Effector memory CD4-positive, alpha-beta T cell (primary cell): Measurements from ENCODE around the gene MYO3B.

Source experiments
- DNase-seq, 3 donors: peaks; one replicate each; pipeline ENCODE4 v3.0.0-alpha.2; 2020
- H3K27ac ChIP-seq: 2 replicates; pipeline ENCODE4 v1.7.0; 2013; ENCODE audit warnings: mild to moderate bottlenecking, low read length, moderate library complexity; ENCODE audit not compliant: insufficient read depth, poor library complexity, severe bottlenecking
- H3K27me3 ChIP-seq: replicated peaks from 2 replicates; pipeline ENCODE4 v1.7.0; 2013; ENCODE audit warnings: mild to moderate bottlenecking, low read length; ENCODE audit not compliant: insufficient read depth, control insufficient read depth, poor library complexity, severe bottlenecking
- H3K36me3 ChIP-seq: 2 replicates; pipeline ENCODE4 v1.7.0; 2013; ENCODE audit warnings: mild to moderate bottlenecking, low read length, moderate library complexity; ENCODE audit not compliant: control insufficient read depth, insufficient read depth
- H3K4me1 ChIP-seq: 2 replicates; pipeline ENCODE4 v1.7.0; 2013; ENCODE audit warnings: low read length, mild to moderate bottlenecking; ENCODE audit not compliant: control insufficient read depth, insufficient read depth, poor library complexity, severe bottlenecking
- H3K4me3 ChIP-seq: 2 replicates; pipeline ENCODE4 v1.7.0; 2013; ENCODE audit warnings: low read length, low read depth, mild to moderate bottlenecking; ENCODE audit not compliant: insufficient read depth, poor library complexity, severe bottlenecking
- H3K9me3 ChIP-seq: 2 replicates; pipeline ENCODE4 v1.7.0; 2013; ENCODE audit warnings: mild to moderate bottlenecking, low read length, moderate library complexity; ENCODE audit not compliant: control insufficient read depth
- total RNA-seq, 3 donors: gene quantifications; one replicate each; lab custom pipeline; 2026; lab: John Stamatoyannopoulos, UW

Gene MYO3B
- total RNA-seq, result 0 reads per million in 3 donors

DNA sequence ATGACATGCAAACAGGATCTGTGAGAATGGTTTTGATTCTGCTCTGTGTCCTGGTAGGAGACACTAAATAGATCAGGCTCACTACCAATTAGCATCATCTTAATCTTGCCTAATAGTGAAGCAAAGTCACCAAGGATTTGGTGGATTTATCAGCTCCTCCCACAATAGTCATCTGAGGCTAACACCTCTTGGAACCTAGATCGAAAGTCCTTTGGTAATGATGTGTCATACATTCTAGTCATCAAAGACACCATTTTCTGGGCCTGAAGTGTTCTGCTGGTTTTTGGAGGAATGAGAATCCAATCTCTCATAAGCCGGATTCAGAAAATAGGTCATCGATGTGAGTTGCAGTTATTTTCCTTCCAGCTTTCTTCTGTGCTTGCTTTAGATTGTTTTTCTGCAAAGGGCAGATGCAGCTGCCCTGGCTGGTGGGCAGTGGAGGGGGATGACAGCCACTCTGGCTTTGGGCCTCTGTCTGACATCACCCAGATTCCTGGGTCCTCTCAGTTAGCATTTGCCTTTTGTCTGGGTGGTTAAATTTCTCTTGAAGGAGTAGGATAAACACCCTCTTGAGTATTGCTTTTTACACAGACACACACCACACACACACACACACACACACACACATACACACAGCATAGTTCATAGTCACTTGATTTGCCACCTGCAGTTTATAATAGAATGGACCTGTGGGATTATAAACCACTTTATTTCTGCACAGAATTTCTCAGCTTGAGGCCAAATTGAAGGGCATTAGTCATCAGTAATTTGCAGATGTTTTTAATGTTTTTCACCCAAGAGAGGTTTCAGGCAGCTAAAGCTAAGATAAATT, at the start of gene MYO3B:
Gene MYO3B, plus strand, starts transcription at position 198 of the 832 bp plus-strand sequence. Its CDS starts 141 bp downstream, at position 339.
- Histone ChIP-seq H3K9me3 (no peaks in the 10 kb centered on the region), H3K27me3 (no peaks in the 10 kb centered on the region), H3K4me3 (no peak within 1 kb of the TSS), H3K4me1 (no peaks in the 10 kb centered on the region), H3K27ac (no peak within 1 kb of the TSS), H3K36me3 (no peaks in the 10 kb centered on the region)
- no peak for DNase-seq

- no peaks in the 10 kb centered on the region for H3K36me3 ChIP-seq
- H3K27me3 ChIP-seq, result no peaks in the 10 kb centered on the region
Observed at GRCh38 chr2:170139276-170139967, 38.5 kb upstream of the MYO3B start.

DNA sequence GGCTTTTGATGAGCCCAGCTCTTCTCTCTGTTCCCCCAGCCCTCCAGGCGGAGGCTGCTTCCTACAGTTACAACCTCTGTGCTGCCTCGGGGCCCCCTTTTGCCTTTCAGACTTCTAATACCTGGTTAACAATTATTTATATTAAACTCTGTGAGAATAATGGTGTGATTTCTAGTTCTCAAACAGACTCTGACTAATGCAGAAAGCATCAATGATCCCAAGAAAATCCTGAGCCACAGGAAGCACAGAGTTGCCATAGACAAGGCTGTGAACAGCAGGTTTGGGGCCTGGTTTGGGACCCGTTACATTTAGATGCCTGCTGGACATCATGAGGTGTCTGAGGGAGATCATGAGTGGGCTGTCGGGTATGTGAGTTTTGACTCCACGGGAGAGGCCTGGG, 37.4 kb upstream of the MYO3B start:
- H3K4me1 ChIP-seq, result no peaks in the 10 kb centered on the region
- H3K27ac ChIP-seq, result no peak overlapping the region
- H3K36me3 ChIP-seq, result no peaks in the 10 kb centered on the region
- H3K9me3 ChIP-seq, result no peaks in the 10 kb centered on the region
- no peak overlapping the region for H3K4me3 ChIP-seq
- no peak for DNase-seq
- H3K27me3 ChIP-seq, result no peaks in the 10 kb centered on the region

More at GRCh38 chr2:170139276-170139967, 38.5 kb upstream of the MYO3B start:
- DNase-seq, result no peak
- H3K27ac ChIP-seq, result no peak overlapping the region
- H3K4me3 ChIP-seq, result no peak overlapping the region
- H3K4me1 ChIP-seq, result no peaks in the 10 kb centered on the region
- H3K9me3 ChIP-seq, result no peaks in the 10 kb centered on the region

DNA sequence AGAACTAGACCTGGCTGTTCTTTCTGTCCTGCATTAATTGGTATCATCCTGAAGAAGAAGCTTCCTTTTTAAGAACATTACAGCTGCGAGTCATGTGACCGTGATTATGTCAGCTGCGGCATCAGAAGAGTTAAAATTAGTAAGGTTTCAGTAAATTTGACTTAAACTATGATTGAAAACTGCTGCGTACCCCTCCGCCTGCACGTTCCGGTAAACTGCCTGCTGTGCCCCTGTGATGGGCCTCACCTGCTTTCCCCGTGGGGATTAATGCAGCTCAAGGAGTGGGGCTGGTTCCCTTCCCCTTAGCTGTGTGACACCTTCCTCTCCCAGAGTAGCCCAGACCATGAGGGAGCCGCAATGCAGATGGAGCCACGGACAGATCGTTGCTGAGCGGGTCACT, 36.1 kb upstream of the MYO3B start:
- Histone ChIP-seq H3K9me3 (no peaks in the 10 kb centered on the region), H3K4me1 (no peaks in the 10 kb centered on the region), H3K27me3 (no peaks in the 10 kb centered on the region), H3K4me3 (no peak overlapping the region), H3K27ac (no peak overlapping the region), H3K36me3 (no peaks in the 10 kb centered on the region)
- no peak for DNase-seq

GRCh38 chr2:170142502-170142901, 35.4 kb upstream of the MYO3B start:
- no peak for DNase-seq
- Histone ChIP-seq H3K27ac (no peak overlapping the region), H3K27me3 (no peaks in the 10 kb centered on the region), H3K9me3 (no peaks in the 10 kb centered on the region), H3K4me3 (no peak overlapping the region), H3K36me3 (no peaks in the 10 kb centered on the region), H3K4me1 (no peaks in the 10 kb centered on the region)

DNA sequence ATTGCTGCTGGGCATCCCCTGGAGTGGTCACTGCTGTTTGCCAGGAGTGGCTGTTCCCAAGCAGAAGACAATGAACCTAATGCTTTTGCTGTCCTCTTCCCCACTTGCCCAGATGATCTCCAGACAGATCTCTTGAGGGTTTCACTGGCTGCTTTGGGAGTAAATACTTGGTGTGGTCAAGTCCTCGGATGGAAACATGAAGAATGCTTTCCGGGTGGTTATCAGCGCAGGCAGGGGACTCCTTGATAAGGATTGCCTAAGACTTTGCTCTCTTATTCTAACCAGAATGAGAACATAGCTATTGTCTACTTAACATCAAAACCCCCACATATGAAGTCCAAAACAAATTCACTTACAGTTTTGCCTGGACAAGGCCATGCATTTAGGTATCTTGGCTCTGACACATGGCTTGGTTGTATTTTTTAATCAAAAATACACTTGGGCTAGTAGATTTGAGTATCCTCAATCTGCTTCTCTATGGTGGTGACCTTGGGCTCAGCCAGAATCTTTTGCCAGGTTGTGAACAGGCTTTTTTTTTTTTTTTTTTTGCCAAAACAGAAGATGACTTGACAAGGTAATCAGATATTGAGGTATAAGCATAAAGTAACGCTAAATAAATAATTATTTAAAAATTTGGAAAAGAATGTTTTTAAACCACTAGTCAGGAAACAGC, 34.8 kb upstream of the MYO3B start:
- Histone ChIP-seq H3K27ac (no peak overlapping the region), H3K4me1 (no peaks in the 10 kb centered on the region), H3K27me3 (no peaks in the 10 kb centered on the region), H3K9me3 (no peaks in the 10 kb centered on the region), H3K36me3 (no peaks in the 10 kb centered on the region), H3K4me3 (no peak overlapping the region)
- no peak for DNase-seq

DNA sequence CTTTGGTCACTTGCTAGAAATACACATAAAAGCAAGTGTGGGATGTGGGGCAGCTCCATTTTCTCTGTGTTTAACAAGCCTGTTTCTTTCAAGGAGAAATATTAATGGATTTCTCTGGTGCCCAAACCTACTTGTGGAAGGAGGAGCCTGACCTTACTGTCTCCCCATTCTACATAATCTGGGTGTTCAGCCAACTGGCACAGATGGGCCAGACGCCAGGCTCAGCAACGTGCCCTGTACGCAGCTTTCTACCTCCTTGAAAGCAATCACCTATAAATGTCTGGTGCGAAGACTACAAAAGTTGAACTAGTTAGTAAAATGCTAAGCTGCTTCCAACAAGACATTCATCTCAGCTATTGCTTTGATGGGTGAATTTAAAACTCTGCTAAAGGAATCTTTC, 33.2 kb upstream of the MYO3B start:
- no peak overlapping the region for H3K4me3 ChIP-seq
- no peak overlapping the region for H3K27ac ChIP-seq
- DNase-seq, result no peak
- H3K4me1 ChIP-seq, result no peaks in the 10 kb centered on the region
- no peaks in the 10 kb centered on the region for H3K9me3 ChIP-seq
- no peaks in the 10 kb centered on the region for H3K27me3 ChIP-seq
- no peaks in the 10 kb centered on the region for H3K36me3 ChIP-seq

DNA sequence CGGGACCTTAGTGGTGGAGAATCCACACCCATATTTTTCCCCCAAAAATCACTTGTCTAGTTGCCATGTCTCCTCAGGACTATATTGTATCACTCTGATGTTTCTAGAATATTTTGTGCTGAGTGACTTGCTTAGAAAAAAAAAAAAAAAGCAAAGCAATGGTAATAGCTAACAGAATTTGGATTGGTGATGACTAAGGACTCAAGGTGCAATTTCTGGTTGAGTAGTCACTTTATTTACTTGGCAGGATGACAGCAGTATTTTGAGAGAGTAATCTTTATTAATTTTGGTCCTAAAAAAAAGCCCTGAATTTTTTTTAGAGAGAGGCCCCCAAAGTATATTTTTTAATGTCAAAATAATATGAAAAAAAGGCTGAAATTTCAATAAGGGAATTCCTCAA, 32.8 kb upstream of the MYO3B start:
- Histone ChIP-seq H3K36me3 (no peaks in the 10 kb centered on the region), H3K4me1 (no peaks in the 10 kb centered on the region), H3K9me3 (no peaks in the 10 kb centered on the region), H3K27ac (no peak overlapping the region), H3K4me3 (no peak overlapping the region), H3K27me3 (no peaks in the 10 kb centered on the region)
- DNase-seq, result no peak

- H3K36me3 ChIP-seq, result no peaks in the 10 kb centered on the region
- no peak overlapping the region for H3K27ac ChIP-seq
- no peak overlapping the region for H3K4me3 ChIP-seq
- H3K9me3 ChIP-seq, result no peaks in the 10 kb centered on the region
- DNase-seq, result no peak
- no peaks in the 10 kb centered on the region for H3K4me1 ChIP-seq
- no peaks in the 10 kb centered on the region for H3K27me3 ChIP-seq
Observed at GRCh38 chr2:170145675-170146432, 32.1 kb upstream of the MYO3B start.
